HG03457 (cell line): ENCODE measurements around the gene S1PR1.

Experiments
- ATAC-seq: cut with Tn5 transposase; IDR thresholded peaks from one replicate; pipeline ENCODE4 v1.9.1; 2021; ENCODE audit warnings: moderate number of reproducible peaks; ENCODE audit not compliant: unreplicated experiment

S1PR1 gene

GRCh38 chr1:101245246-101245927 lies 8.6 kb downstream of the S1PR1 start:
- no peak for ATAC-seq

GRCh38 chr1:101247404-101248287 lies 10.8 kb downstream of the S1PR1 start:
- ATAC-seq: peak; percentile 84

GRCh38 chr1:101250222-101250621 lies 13.4 kb downstream of the S1PR1 start:
- no peak for ATAC-seq

- ATAC-seq: no peak
These were observed 13.9 kb downstream of the S1PR1 start for GRCh38 chr1:101250656-101251272.

- no peak for ATAC-seq
These were observed 14.7 kb downstream of the S1PR1 start for GRCh38 chr1:101251504-101251903.

- ATAC-seq: no peak
These were observed 17.3 kb downstream of the S1PR1 start for GRCh38 chr1:101253976-101254674.

- ATAC-seq: peak; percentile 85
These were observed 20.9 kb downstream of the S1PR1 start for GRCh38 chr1:101257500-101258325.

- no peak for ATAC-seq
These were observed 22.9 kb downstream of the S1PR1 start for GRCh38 chr1:101259744-101260148.

- ATAC-seq: no peak
These were observed 23.9 kb downstream of the S1PR1 start for GRCh38 chr1:101260556-101261350.

- no peak for ATAC-seq
These were observed 24.8 kb downstream of the S1PR1 start for GRCh38 chr1:101261623-101262022.

GRCh38 chr1:101262060-101262459 lies 25.2 kb downstream of the S1PR1 start:
- ATAC-seq: no peak

- no peak for ATAC-seq
These were observed 26.0 kb downstream of the S1PR1 start for GRCh38 chr1:101262630-101263348.

- ATAC-seq: no peak
These were observed 27.9 kb downstream of the S1PR1 start for GRCh38 chr1:101264697-101265096.

GRCh38 chr1:101265684-101266083 lies 28.9 kb downstream of the S1PR1 start:
- ATAC-seq: no peak

- ATAC-seq: no peak
These were observed 30.3 kb downstream of the S1PR1 start for GRCh38 chr1:101267082-101267481.

GRCh38 chr1:101268893-101269292 lies 32.1 kb downstream of the S1PR1 start:
- ATAC-seq: no peak

GRCh38 chr1:101275672-101276071 lies 38.9 kb downstream of the S1PR1 start:
- no peak for ATAC-seq

GRCh38 chr1:101276818-101277217 lies 40.0 kb downstream of the S1PR1 start:
- no peak for ATAC-seq

- no peak for ATAC-seq
These were observed 41.4 kb downstream of the S1PR1 start for GRCh38 chr1:101278238-101278637.
